Measurements from ENCODE around the gene MFAP2. TPM values are rescaled to one million over a fixed set of nuclear protein-coding genes. Genes with fewer than 3 reads are reported as not detected.

MFAP2 gene
- total RNA-seq, result 17.3 TPM

- DNase-seq (ENCODE audit: low spot score), result no peak
- no peak for ATAC-seq
- intact Hi-C loops (cut with DNase I), result no loop called here
Observed at GRCh38 chr1:16980473-16981268, at the start of gene MFAP2. Gene MFAP2, minus strand, starts transcription at chr1:16980620. Its CDS starts 2,347 bp downstream, at chr1:16978273.

GRCh38 chr1:17030206-17030605 is 49.8 kb upstream of the MFAP2 start:
- DNase-seq (ENCODE audit: low spot score), result no peak
- ATAC-seq, result no peak
- intact Hi-C loops (cut with DNase I), result no loop called here

GRCh38 chr1:17028662-17029188 is 48.3 kb upstream of the MFAP2 start:
- no peak for DNase-seq (ENCODE audit: low spot score)
- ATAC-seq, result no peak
- intact Hi-C loops (cut with DNase I), result no loop called here

- no peak for DNase-seq (ENCODE audit: low spot score)
- no peak for ATAC-seq
- intact Hi-C loops (cut with DNase I), result no loop called here
Observed at GRCh38 chr1:17027900-17028299, 47.5 kb upstream of the MFAP2 start.

GRCh38 chr1:17027403-17027802 is 47.0 kb upstream of the MFAP2 start:
- intact Hi-C loops (cut with DNase I), result no loop called here
- DNase-seq (ENCODE audit: low spot score) (no peak), ATAC-seq (peak; percentile 83)

- intact Hi-C loops (cut with DNase I), result no loop called here
- ATAC-seq (no peak), DNase-seq (ENCODE audit: low spot score) (no peak)
Observed at GRCh38 chr1:17024721-17025120, 44.3 kb upstream of the MFAP2 start.

GRCh38 chr1:17023573-17023972 is 43.2 kb upstream of the MFAP2 start:
- DNase-seq (ENCODE audit: low spot score), result no peak
- intact Hi-C loops (cut with DNase I), result no loop called here

GRCh38 chr1:17023102-17023501 is 42.7 kb upstream of the MFAP2 start:
- intact Hi-C loops (cut with DNase I), result no loop called here
- DNase-seq (ENCODE audit: low spot score) (no peak), ATAC-seq (no peak)

More at GRCh38 chr1:17023573-17023972, 43.2 kb upstream of the MFAP2 start:
- ATAC-seq, result no peak

- intact Hi-C loops (cut with DNase I), result no loop called here
- no peak for ATAC-seq
- peak; percentile 39 for DNase-seq (ENCODE audit: low spot score)
Observed at GRCh38 chr1:17021896-17022295, 41.5 kb upstream of the MFAP2 start.

GRCh38 chr1:17020502-17020901 is 40.1 kb upstream of the MFAP2 start:
- DNase-seq (ENCODE audit: low spot score) (no peak), ATAC-seq (no peak)
- intact Hi-C loops (cut with DNase I), result no loop called here

GRCh38 chr1:17018849-17019248 is 38.4 kb upstream of the MFAP2 start:
- no peak for DNase-seq (ENCODE audit: low spot score)
- intact Hi-C loops (cut with DNase I), result no loop called here
- no peak for ATAC-seq

- DNase-seq (ENCODE audit: low spot score) (peak; percentile 31), ATAC-seq (no peak)
- intact Hi-C loops (cut with DNase I), result no loop called here
Observed at GRCh38 chr1:17017435-17017834, 37.0 kb upstream of the MFAP2 start.

GRCh38 chr1:17016317-17016661 is 35.9 kb upstream of the MFAP2 start:
- no peak for DNase-seq (ENCODE audit: low spot score)
- ATAC-seq, result peak; percentile 13
- intact Hi-C loops (cut with DNase I), result no loop called here

- no peak for ATAC-seq
- peak; percentile 21 for DNase-seq (ENCODE audit: low spot score)
- intact Hi-C loops (cut with DNase I), result no loop called here
Observed at GRCh38 chr1:17014671-17015567, 34.5 kb upstream of the MFAP2 start.

GRCh38 chr1:17013491-17014320 is 33.3 kb upstream of the MFAP2 start:
- ATAC-seq (peak; percentile 73), DNase-seq (ENCODE audit: low spot score) (peak; percentile 70)
- intact Hi-C loops (cut with DNase I), result no loop called here

GRCh38 chr1:17012775-17013490 is 32.5 kb upstream of the MFAP2 start:
- intact Hi-C loops (cut with DNase I), result no loop called here
- DNase-seq (ENCODE audit: low spot score) (no peak), ATAC-seq (peak; percentile 2)

GRCh38 chr1:17011439-17012307 is 31.3 kb upstream of the MFAP2 start, which contains the start of gene ATP13A2:
Gene ATP13A2, minus strand, starts transcription at chr1:17011928. Its CDS starts 190 bp downstream, at chr1:17011738.
- intact Hi-C loops (cut with DNase I), result no loop called here
- ATAC-seq (peak; percentile 78), DNase-seq (ENCODE audit: low spot score) (peak; percentile 79)

- ATAC-seq, result no peak
- intact Hi-C loops (cut with DNase I), result no loop called here
Observed at GRCh38 chr1:17011092-17011438, 30.6 kb upstream of the MFAP2 start.

More at GRCh38 chr1:17011092-17011438, 30.6 kb upstream of the MFAP2 start:
- DNase-seq (ENCODE audit: low spot score), result no peak

Data from sciatic nerve (tissue), 2 donors.